HG03135 (cell line): ENCODE data around the gene SLC4A3.
A peak's percentile ranks its signal among the peaks of the same experiment; 100 is the strongest.

Experiments
- ATAC-seq: cut with Tn5 transposase; IDR thresholded peaks from one replicate; pipeline ENCODE4 v1.9.1; 2021; ENCODE audit warnings: mild to moderate bottlenecking, moderate library complexity; ENCODE audit not compliant: unreplicated experiment

SLC4A3 gene

GRCh38 chr2:219632760-219633105 lies 5.3 kb downstream of the SLC4A3 start:
- ATAC-seq: no peak

GRCh38 chr2:219633276-219634065 lies 6.0 kb downstream of the SLC4A3 start:
- ATAC-seq: no peak

GRCh38 chr2:219634171-219634940 lies 6.9 kb downstream of the SLC4A3 start:
- no peak for ATAC-seq

GRCh38 chr2:219634951-219635751 lies 7.7 kb downstream of the SLC4A3 start:
- ATAC-seq: no peak

- no peak for ATAC-seq
These were observed 8.9 kb downstream of the SLC4A3 start for GRCh38 chr2:219636144-219636915.

GRCh38 chr2:219636941-219637841 lies 9.8 kb downstream of the SLC4A3 start:
- ATAC-seq: no peak

GRCh38 chr2:219637842-219638185 lies 10.4 kb downstream of the SLC4A3 start:
- ATAC-seq: no peak

GRCh38 chr2:219638217-219638947 lies 11.0 kb downstream of the SLC4A3 start:
- ATAC-seq: no peak

- ATAC-seq: no peak
These were observed 11.7 kb downstream of the SLC4A3 start for GRCh38 chr2:219638948-219639755.

- no peak for ATAC-seq
These were observed 14.1 kb downstream of the SLC4A3 start for GRCh38 chr2:219641390-219642068.

GRCh38 chr2:219642069-219642454 lies 14.6 kb downstream of the SLC4A3 start:
- no peak for ATAC-seq

GRCh38 chr2:219642465-219643083 lies 15.1 kb downstream of the SLC4A3 start:
- ATAC-seq: peak; percentile 99

GRCh38 chr2:219643084-219643473 lies 15.6 kb downstream of the SLC4A3 start:
- no peak for ATAC-seq

- no peak for ATAC-seq
These were observed 16.5 kb downstream of the SLC4A3 start for GRCh38 chr2:219643788-219644398.

GRCh38 chr2:219644801-219645480 lies 17.5 kb downstream of the SLC4A3 start:
- ATAC-seq: no peak
